HepG2 (cell line): Measurements from ENCODE around the gene EPHA2. TPM values are rescaled to one million over a fixed set of nuclear protein-coding genes. Genes with fewer than 3 reads are reported as not detected.
A peak's percentile ranks its signal among the peaks of the same experiment; 100 is the strongest.

Experiments
- AGO2 ChIP-seq: fragments of 200-400 bp; formaldehyde crosslinking; optimal IDR thresholded peaks from 2 replicates; pipeline ENCODE3; 2017; ENCODE audit warnings: mild to moderate bottlenecking, low read depth, low read length, moderate library complexity
- CREM ChIP-seq, 2 experiments: sonication (generic) in 1 of 2; formaldehyde crosslinking in 1 of 2; IDR thresholded peaks; 2 replicates each; pipeline versions ENCODE4 v1.4.0 to v1.6.1; 2016 to 2020; ENCODE audit warnings: antibody characterized with exemption in 1 of 2, mild to moderate bottlenecking in 1 of 2, missing genetic modification reagents in 1 of 2
- GTF3A ChIP-seq: sonication (generic); formaldehyde crosslinking; conservative IDR thresholded peaks from 2 replicates; pipeline ENCODE4 v1.4.0; 2020; ENCODE audit warnings: mild to moderate bottlenecking, missing genetic modification reagents
- KAT8 ChIP-seq: IDR thresholded peaks from 2 replicates; pipeline ENCODE4 v1.6.1; 2016; ENCODE audit warnings: missing genetic modification reagents, missing compliant biosample characterization
- KMT2B ChIP-seq: IDR thresholded peaks from 2 replicates; pipeline ENCODE4 v1.6.1; 2016; ENCODE audit warnings: missing genetic modification reagents, missing compliant biosample characterization
- MED8 ChIP-seq: sonication (generic); formaldehyde crosslinking; IDR thresholded peaks from 2 replicates; pipeline ENCODE4 v1.8.1; 2023; ENCODE audit warnings: mild to moderate bottlenecking, missing genetic modification reagents; ENCODE audit not compliant: insufficient replicate concordance
- MYNN ChIP-seq: sonication (generic); formaldehyde crosslinking; IDR thresholded peaks from 2 replicates; pipeline ENCODE4 v1.4.0; 2020; ENCODE audit warnings: mild to moderate bottlenecking, low read depth, missing genetic modification reagents
- NFRKB ChIP-seq: fragments of 450-650 bp; IDR thresholded peaks from 2 replicates; pipeline ENCODE4 v1.6.1; 2017
- U2AF1 ChIP-seq: fragments of 200-400 bp; formaldehyde crosslinking; optimal IDR thresholded peaks from 2 replicates; pipeline ENCODE3; 2017; ENCODE audit warnings: mild to moderate bottlenecking, low read depth, low read length
- ZFP37 ChIP-seq: sonication (generic); formaldehyde crosslinking; IDR thresholded peaks from 2 replicates; pipeline ENCODE4 v1.4.0; 2020; ENCODE audit warnings: missing genetic modification reagents, borderline replicate concordance
- ZNF20 ChIP-seq: sonication (generic); formaldehyde crosslinking; IDR thresholded peaks from 2 replicates; pipeline ENCODE4 v1.4.0; 2020; ENCODE audit warnings: mild to moderate bottlenecking, moderate library complexity, missing genetic modification reagents
- ZNF253 ChIP-seq: sonication (generic); formaldehyde crosslinking; IDR thresholded peaks from 2 replicates; pipeline ENCODE4 v1.8.0; 2022; ENCODE audit warnings: mild to moderate bottlenecking, missing genetic modification reagents, borderline replicate concordance
- ZNF430 ChIP-seq: sonication (generic); formaldehyde crosslinking; IDR thresholded peaks from 2 replicates; pipeline ENCODE4 v1.9.0; 2021; ENCODE audit warnings: mild to moderate bottlenecking, missing genetic modification reagents
- ZNF607 ChIP-seq: sonication (generic); formaldehyde crosslinking; IDR thresholded peaks from 2 replicates; pipeline ENCODE4 v1.5.1; 2020; ENCODE audit warnings: missing genetic modification reagents, mild to moderate bottlenecking, borderline replicate concordance
- ZNF7 ChIP-seq: IDR thresholded peaks from 2 replicates; pipeline ENCODE4 v1.6.1; 2016; ENCODE audit warnings: missing biosample characterization, missing genetic modification reagents
- polyA plus RNA-seq, 8 experiments: library from polyadenylated mRNA; depleted of rRNA in 3 of 8; stranded (reverse) in 7 of 8; unstranded in 1 of 8; fragments of >200 nt; fragmentation: Illumina TruSeq in 4 of 8; extraction: Trizol in 4 of 8; gene quantifications; 2 replicates each; pipeline versions ENCODE4 v1.2.1 to v1.2.3, GENCODE V29; 2011 to 2016; ENCODE audit warnings: low read depth in 4 of 8, missing spikeins in 1 of 8, mixed read lengths in 1 of 8; ENCODE audit not compliant: insufficient read depth in 1 of 8
- total RNA-seq, 5 experiments: library from RNA; depleted of rRNA; stranded (reverse); fragments of >200 nt; fragmentation: Illumina TruSeq; extraction: Trizol; gene quantifications; 2 replicates each; pipeline ENCODE4 v1.2.3, GENCODE V29; 2016; ENCODE audit warnings: low read depth in 1 of 5
- TF ChIP-seq, protein P1 (sequence below): sonication (generic); formaldehyde crosslinking; IDR thresholded peaks from 2 replicates; pipeline ENCODE4 v1.4.0; 2020; ENCODE audit warnings: mild to moderate bottlenecking, missing genetic modification reagents, borderline replicate concordance
- TF ChIP-seq, protein P2 (sequence below): sonication (generic); formaldehyde crosslinking; conservative IDR thresholded peaks from 2 replicates; pipeline ENCODE4 v1.4.0; 2020; ENCODE audit warnings: missing genetic modification reagents
- TF ChIP-seq, protein P3 (sequence below): IDR thresholded peaks from 2 replicates; pipeline ENCODE4 v1.6.1; 2016; ENCODE audit warnings: low read depth
- TF ChIP-seq, protein P4 (sequence below): IDR thresholded peaks from 2 replicates; pipeline ENCODE4 v1.6.1; 2016; ENCODE audit warnings: low read depth, control low read depth
- TF ChIP-seq, protein P5 (sequence below): IDR thresholded peaks from 2 replicates; pipeline ENCODE4 v1.6.1; 2016; ENCODE audit warnings: low read depth, borderline replicate concordance
- TF ChIP-seq, protein P6 (sequence below): sonication (generic); formaldehyde crosslinking; IDR thresholded peaks from 2 replicates; pipeline ENCODE4 v1.4.0; 2020; ENCODE audit warnings: missing genetic modification reagents, mild to moderate bottlenecking, borderline replicate concordance

The EPHA2 gene
- total and polyA plus RNA-seq, 2 of the 13 experiments (the other 11 are each of a cell fraction or from before 2014, with no cell fraction given), result 33.6 to 53.6 TPM

DNA sequence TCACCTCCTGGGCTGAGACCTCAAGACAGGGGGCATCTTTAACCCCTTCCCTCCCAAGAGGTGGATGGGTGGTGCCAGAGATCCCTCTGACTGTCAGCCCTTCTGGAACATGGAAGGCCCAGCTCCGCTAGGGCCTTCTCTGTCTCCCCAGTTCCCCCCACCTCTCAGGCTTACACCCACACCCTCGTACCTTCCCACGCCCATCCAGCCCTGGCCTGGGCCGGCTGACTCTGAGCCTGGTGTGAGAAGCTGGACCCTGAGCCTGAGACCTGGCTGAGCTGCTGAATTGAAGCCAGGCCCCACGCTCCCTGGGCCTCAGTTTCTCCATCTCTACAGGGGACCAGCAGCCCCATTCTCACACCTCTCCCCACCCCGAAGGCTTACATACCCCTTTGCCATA is 5.4 kb downstream of the EPHA2 start (continued):
- TF ChIP-seq, protein P1, sequence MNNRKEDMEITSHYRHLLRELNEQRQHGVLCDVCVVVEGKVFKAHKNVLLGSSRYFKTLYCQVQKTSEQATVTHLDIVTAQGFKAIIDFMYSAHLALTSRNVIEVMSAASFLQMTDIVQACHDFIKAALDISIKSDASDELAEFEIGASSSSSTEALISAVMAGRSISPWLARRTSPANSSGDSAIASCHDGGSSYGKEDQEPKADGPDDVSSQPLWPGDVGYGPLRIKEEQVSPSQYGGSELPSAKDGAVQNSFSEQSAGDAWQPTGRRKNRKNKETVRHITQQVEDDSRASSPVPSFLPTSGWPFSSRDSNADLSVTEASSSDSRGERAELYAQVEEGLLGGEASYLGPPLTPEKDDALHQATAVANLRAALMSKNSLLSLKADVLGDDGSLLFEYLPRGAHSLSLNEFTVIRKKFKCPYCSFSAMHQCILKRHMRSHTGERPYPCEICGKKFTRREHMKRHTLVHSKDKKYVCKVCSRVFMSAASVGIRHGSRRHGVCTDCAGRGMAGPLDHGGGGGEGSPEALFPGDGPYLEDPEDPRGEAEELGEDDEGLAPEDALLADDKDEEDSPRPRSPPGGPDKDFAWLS, result no peak
- TF ChIP-seq MED8 (CRISPR knock-in tag), result no peak
- 0 out of 2 replicates have a peak, but pooled peaks have one; percentile 39 for TF ChIP-seq GTF3A (CRISPR knock-in tag)
- TF ChIP-seq, protein P2, sequence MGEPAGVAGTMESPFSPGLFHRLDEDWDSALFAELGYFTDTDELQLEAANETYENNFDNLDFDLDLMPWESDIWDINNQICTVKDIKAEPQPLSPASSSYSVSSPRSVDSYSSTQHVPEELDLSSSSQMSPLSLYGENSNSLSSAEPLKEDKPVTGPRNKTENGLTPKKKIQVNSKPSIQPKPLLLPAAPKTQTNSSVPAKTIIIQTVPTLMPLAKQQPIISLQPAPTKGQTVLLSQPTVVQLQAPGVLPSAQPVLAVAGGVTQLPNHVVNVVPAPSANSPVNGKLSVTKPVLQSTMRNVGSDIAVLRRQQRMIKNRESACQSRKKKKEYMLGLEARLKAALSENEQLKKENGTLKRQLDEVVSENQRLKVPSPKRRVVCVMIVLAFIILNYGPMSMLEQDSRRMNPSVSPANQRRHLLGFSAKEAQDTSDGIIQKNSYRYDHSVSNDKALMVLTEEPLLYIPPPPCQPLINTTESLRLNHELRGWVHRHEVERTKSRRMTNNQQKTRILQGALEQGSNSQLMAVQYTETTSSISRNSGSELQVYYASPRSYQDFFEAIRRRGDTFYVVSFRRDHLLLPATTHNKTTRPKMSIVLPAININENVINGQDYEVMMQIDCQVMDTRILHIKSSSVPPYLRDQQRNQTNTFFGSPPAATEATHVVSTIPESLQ (CRISPR knock-in tag), result no peak
- TF ChIP-seq, protein P3, sequence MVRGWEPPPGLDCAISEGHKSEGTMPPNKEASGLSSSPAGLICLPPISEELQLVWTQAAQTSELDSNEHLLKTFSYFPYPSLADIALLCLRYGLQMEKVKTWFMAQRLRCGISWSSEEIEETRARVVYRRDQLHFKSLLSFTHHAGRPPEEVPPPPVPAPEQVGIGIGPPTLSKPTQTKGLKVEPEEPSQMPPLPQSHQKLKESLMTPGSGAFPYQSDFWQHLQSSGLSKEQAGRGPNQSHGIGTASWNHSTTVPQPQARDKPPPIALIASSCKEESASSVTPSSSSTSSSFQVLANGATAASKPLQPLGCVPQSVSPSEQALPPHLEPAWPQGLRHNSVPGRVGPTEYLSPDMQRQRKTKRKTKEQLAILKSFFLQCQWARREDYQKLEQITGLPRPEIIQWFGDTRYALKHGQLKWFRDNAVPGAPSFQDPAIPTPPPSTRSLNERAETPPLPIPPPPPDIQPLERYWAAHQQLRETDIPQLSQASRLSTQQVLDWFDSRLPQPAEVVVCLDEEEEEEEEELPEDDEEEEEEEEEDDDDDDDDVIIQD (CRISPR knock-in tag), result no peak
- TF ChIP-seq, protein P4, sequence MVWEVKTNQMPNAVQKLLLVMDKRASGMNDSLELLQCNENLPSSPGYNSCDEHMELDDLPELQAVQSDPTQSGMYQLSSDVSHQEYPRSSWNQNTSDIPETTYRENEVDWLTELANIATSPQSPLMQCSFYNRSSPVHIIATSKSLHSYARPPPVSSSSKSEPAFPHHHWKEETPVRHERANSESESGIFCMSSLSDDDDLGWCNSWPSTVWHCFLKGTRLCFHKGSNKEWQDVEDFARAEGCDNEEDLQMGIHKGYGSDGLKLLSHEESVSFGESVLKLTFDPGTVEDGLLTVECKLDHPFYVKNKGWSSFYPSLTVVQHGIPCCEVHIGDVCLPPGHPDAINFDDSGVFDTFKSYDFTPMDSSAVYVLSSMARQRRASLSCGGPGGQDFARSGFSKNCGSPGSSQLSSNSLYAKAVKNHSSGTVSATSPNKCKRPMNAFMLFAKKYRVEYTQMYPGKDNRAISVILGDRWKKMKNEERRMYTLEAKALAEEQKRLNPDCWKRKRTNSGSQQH (CRISPR knock-in tag), result no peak
- TF ChIP-seq ZNF607 (CRISPR knock-in tag), result no peak
- no peak for TF ChIP-seq ZFP37 (CRISPR knock-in tag)
- no peak for TF ChIP-seq ZNF430 (CRISPR knock-in tag)
- TF ChIP-seq AGO2, result peak; percentile 65
- no peak for TF ChIP-seq KAT8 (CRISPR knock-in tag)
- TF ChIP-seq, protein P5, sequence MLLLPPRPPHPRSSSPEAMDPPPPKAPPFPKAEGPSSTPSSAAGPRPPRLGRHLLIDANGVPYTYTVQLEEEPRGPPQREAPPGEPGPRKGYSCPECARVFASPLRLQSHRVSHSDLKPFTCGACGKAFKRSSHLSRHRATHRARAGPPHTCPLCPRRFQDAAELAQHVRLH, result no peak
- no peak for TF ChIP-seq CREM (IDR thresholded peaks at IDR 0.05)
- TF ChIP-seq CREM (CRISPR knock-in tag; IDR thresholded peaks at IDR 0.05), result no peak
- TF ChIP-seq, protein P6, sequence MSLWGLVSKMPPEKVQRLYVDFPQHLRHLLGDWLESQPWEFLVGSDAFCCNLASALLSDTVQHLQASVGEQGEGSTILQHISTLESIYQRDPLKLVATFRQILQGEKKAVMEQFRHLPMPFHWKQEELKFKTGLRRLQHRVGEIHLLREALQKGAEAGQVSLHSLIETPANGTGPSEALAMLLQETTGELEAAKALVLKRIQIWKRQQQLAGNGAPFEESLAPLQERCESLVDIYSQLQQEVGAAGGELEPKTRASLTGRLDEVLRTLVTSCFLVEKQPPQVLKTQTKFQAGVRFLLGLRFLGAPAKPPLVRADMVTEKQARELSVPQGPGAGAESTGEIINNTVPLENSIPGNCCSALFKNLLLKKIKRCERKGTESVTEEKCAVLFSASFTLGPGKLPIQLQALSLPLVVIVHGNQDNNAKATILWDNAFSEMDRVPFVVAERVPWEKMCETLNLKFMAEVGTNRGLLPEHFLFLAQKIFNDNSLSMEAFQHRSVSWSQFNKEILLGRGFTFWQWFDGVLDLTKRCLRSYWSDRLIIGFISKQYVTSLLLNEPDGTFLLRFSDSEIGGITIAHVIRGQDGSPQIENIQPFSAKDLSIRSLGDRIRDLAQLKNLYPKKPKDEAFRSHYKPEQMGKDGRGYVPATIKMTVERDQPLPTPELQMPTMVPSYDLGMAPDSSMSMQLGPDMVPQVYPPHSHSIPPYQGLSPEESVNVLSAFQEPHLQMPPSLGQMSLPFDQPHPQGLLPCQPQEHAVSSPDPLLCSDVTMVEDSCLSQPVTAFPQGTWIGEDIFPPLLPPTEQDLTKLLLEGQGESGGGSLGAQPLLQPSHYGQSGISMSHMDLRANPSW (CRISPR knock-in tag), result no peak
- TF ChIP-seq NFRKB, result no peak
- no peak for TF ChIP-seq ZNF7 (CRISPR knock-in tag)
- TF ChIP-seq KMT2B, result no peak
- TF ChIP-seq U2AF1, result no peak
- TF ChIP-seq MYNN (CRISPR knock-in tag), result no peak
- TF ChIP-seq ZNF20 (CRISPR knock-in tag), result no peak
- TF ChIP-seq ZNF253 (CRISPR knock-in tag), result no peak
